ENCODE data around the gene TPRN.

GRCh38 chr9:137213160-137214060, 12.9 kb upstream of the TPRN start:
- TF ChIP-seq CTCF (IDR thresholded peaks at IDR 0.05) (no peak), POLR2A (IDR thresholded peaks at IDR 0.05) (no peak)
